ENCODE results near the gene ITGB5. TPM values are rescaled to one million over a fixed set of nuclear protein-coding genes. Genes with fewer than 3 reads are reported as not detected.
A peak's percentile ranks its signal among the peaks of the same experiment; 100 is the strongest.

The ITGB5 gene
- total and polyA plus RNA-seq, 2 donors (not counting 3 experiments of a cell fraction or from before 2014, with no cell fraction given), result 144 to 170 TPM

DNA sequence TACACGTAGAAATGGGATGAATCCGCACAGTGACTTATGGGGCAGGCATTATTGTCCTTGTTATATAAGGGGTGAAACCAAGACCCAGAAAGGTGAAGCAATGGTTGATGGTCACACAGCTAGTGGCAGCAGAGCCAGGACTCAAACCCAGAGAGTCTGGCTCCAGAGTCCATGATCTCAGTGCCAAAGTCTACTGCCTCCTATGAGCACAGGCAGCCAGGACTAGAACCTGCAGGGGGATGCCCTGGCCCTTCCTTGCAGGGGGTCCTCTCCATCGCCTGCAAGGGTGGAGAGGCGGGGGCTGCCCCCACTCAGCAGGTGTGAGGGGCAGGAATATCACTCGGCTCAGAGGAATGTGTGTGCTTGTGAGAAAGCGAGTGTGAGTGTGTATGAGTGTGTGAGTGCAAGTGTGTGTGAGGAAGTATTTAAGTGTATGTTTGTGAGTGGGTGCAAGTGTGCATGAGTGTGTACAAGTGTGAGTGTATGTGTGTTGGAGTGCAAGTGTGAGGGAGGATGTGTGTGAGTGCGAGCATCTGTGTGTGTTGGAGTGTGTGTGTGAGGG is 112.2 kb downstream of the ITGB5 start:
- FAIRE-seq, result no peak

More for the DNA sequence above, 112.2 kb downstream of the ITGB5 start:
- Histone ChIP-seq H3K9ac (replicated peaks; ENCODE audit: extremely low read depth, insufficient read depth, low read length) (peak overlapping the region; percentile 4), H3K79me2 (ENCODE audit: control insufficient read depth, insufficient read depth, low read length) (no peaks in the 10 kb centered on the region), H3K4me2 (ENCODE audit: insufficient read depth, low read length) (peak overlapping the region; percentile 18), H3K4me1 (ENCODE audit: control insufficient read depth, extremely low read depth, insufficient read depth, low read length) (peaks cover 63% of the 10 kb centered on the region), H3K9me1 (replicated peaks; ENCODE audit: control insufficient read depth, extremely low read depth, insufficient read depth, low read length) (no peaks in the 10 kb centered on the region), H4K20me1 (replicated peaks; ENCODE audit: control insufficient read depth, extremely low read depth, insufficient read depth, low read length) (no peaks in the 10 kb centered on the region), H3K4me3 (replicated peaks in 1 of 3; ENCODE audit: insufficient read depth in 1 of 3, low read depth in 1 of 3, low read length in 3 of 3) (no peak overlapping the region), H3K27me3 (ENCODE audit: control insufficient read depth in 2 of 2, insufficient read depth in 2 of 2, low read length in 2 of 2) (no peaks in the 10 kb centered on the region), H3K27ac (ENCODE audit: insufficient read depth, low read depth, low read length) (peak overlapping the region; percentile 70), H2AFZ (ENCODE audit: low read depth, low read length) (no peak overlapping the region), H3K9me3 (replicated peaks; ENCODE audit: control insufficient read depth, insufficient read depth, low read length) (no peaks in the 10 kb centered on the region), H3K36me3 (ENCODE audit: control insufficient read depth in 2 of 2, extremely low read depth in 1 of 2, insufficient read depth in 2 of 2, low read length in 2 of 2) (no peaks in the 10 kb centered on the region)
- intact Hi-C loops (cut with micrococcal nuclease), result loop anchor here (10.0 kb wide), 1 partner anchor 280 kb away; the partner anchor contains the start of gene HEG1
- TF ChIP-seq POLR2AphosphoS5 (IDR thresholded peaks at IDR 0.05; ENCODE audit: insufficient read depth, low read depth, low read length), result no peak
- TF ChIP-seq GATA2 (IDR thresholded peaks at IDR 0.05; ENCODE audit: insufficient read depth, insufficient read length, low read depth, low read length), result no peak
- TF ChIP-seq CTCF (IDR thresholded peaks at IDR 0.05; ENCODE audit: extremely low read depth in 1 of 2, insufficient read depth in 1 of 2, low read depth in 1 of 2, low read length in 2 of 2), result no peak
- TF ChIP-seq POLR2A (IDR thresholded peaks at IDR 0.05; ENCODE audit: low read depth, low read length), result no peak
- no peak for TF ChIP-seq FOS (IDR thresholded peaks at IDR 0.05; ENCODE audit: borderline replicate concordance, insufficient read depth, low read length)
- TF ChIP-seq JUN (IDR thresholded peaks at IDR 0.05; ENCODE audit: borderline replicate concordance, insufficient read depth, insufficient read length, low read depth), result no peak
- no peak for TF ChIP-seq MAX (IDR thresholded peaks at IDR 0.05; ENCODE audit: insufficient read depth, insufficient read length)
- TF ChIP-seq MYC (IDR thresholded peaks at IDR 0.05; ENCODE audit: low read depth, low read length), result no peak
- no peak for TF ChIP-seq EZH2 (IDR thresholded peaks at IDR 0.05; ENCODE audit: borderline replicate concordance, low read depth, low read length, severe bottlenecking)
- POLR2A ChIA-PET, result no interaction called here
- no peak for DNase-seq (ENCODE audit: low read depth, low spot score)
- CTCF ChIA-PET, result interaction anchor here (0.9 to 1.8 kb wide), 5 partner anchors 12 to 126 kb away, joined by 3 to 19 read pairs (median 5); no protein-coding TSS in a partner anchor
- BruUV-seq (replicated peaks), result no TSS peak
- dilution Hi-C loops (cut with MboI; ENCODE audit: extremely low pct_ligation_motif_present, low sequenced_read_pairs), result loop anchor here (25.0 kb wide), 1 partner anchor 112 kb away; the partner anchor contains the start of gene ITGB5

Measured in endothelial cell of umbilical vein (primary cell).